ENCODE data around the gene C1orf167. TPM values are rescaled to one million over a fixed set of nuclear protein-coding genes. Genes with fewer than 3 reads are reported as not detected.
A peak's percentile ranks its signal among the peaks of the same experiment; 100 is the strongest.

The C1orf167 gene
- total RNA-seq, 3 donors from 2014 or later: 1.3 TPM; not detected in 2

GRCh38 chr1:11784993-11785769 is 23.2 kb downstream of the C1orf167 start:
- TF ChIP-seq POLR2A (IDR thresholded peaks at IDR 0.05) (no peak), POLR2AphosphoS5 (IDR thresholded peaks at IDR 0.05) (peak in 1 of 3 donors; percentile 19), CTCF (IDR thresholded peaks at IDR 0.05) (peak; percentile 31 to 69 (median 60))
- no peaks in the 10 kb centered on the region for H3K27me3 ChIP-seq
- no peaks in the 10 kb centered on the region for H3K9me3 ChIP-seq
- DNase-seq (ENCODE audit: low spot score in 2 of 2): no peak
- peak overlapping the region; percentile 23 to 62 (median 36) for H3K4me3 ChIP-seq
- peaks cover 0 to 18% of the 10 kb centered on the region in 2 donors for H3K4me1 ChIP-seq
- H3K27ac ChIP-seq: peak overlapping the region in 1 of 2 donors; percentile 54
- intact Hi-C loops (cut with DNase I; ENCODE audit: low total_unique reads): no loop called here
- no peaks in the 10 kb centered on the region for H3K36me3 ChIP-seq

- no peaks in the 10 kb centered on the region for H3K27me3 ChIP-seq
- no peak overlapping the region for H3K4me3 ChIP-seq
- H3K27ac ChIP-seq: peak overlapping the region in 1 of 2 donors; percentile 15
- H3K9me3 ChIP-seq: no peaks in the 10 kb centered on the region
- no peak for TF ChIP-seq CTCF (IDR thresholded peaks at IDR 0.05)
- no peak for TF ChIP-seq POLR2A (IDR thresholded peaks at IDR 0.05)
- no peak for TF ChIP-seq POLR2AphosphoS5 (IDR thresholded peaks at IDR 0.05)
- intact Hi-C loops (cut with DNase I; ENCODE audit: low total_unique reads): no loop called here
- no peak for DNase-seq (ENCODE audit: low spot score in 2 of 2)
- peaks cover 0 to 18% of the 10 kb centered on the region in 2 donors for H3K4me1 ChIP-seq
- no peaks in the 10 kb centered on the region for H3K36me3 ChIP-seq
Measured at GRCh38 chr1:11786168-11786567, 24.2 kb downstream of the C1orf167 start.

DNA sequence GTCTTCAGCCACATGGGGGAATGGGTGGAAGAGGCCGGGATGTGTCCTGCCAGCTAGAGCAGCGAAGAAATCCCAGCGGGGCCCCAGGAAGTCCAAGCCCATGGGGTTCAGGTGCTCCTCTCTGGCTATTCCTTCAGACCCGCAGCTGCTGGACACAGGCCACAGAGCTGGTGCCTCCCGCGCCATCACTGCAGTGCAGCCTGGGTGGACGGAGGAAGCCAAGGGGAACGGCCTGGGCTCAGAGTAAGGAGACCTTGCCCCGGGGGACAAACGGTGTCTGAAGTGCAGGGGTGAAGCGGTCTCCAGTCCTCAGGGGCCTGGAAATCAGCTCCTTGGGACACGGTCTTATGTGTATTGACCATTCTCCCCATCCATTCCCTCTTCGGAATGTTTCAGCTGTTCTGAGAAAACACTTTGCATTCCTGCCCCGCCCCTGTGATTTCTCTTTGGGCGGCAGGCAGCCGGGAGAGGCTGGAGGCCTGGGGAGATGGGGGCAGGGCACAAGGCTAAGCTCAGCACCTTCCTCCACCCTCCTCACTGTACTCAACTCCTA is 25.3 kb downstream of the C1orf167 start:
- DNase-seq (ENCODE audit: low spot score in 2 of 2): peak; percentile 41 to 72
- H3K4me1 ChIP-seq: peaks cover 0 to 18% of the 10 kb centered on the region in 2 donors
- no peaks in the 10 kb centered on the region for H3K9me3 ChIP-seq
- no peaks in the 10 kb centered on the region for H3K36me3 ChIP-seq
- TF ChIP-seq CTCF (IDR thresholded peaks at IDR 0.05) (no peak), POLR2AphosphoS5 (IDR thresholded peaks at IDR 0.05) (peak in 2 of 3 donors; percentile 27 to 28), POLR2A (IDR thresholded peaks at IDR 0.05) (no peak)
- peak overlapping the region in 1 of 3 donors; percentile 38 for H3K4me3 ChIP-seq
- intact Hi-C loops (cut with DNase I; ENCODE audit: low total_unique reads): no loop called here
- H3K27ac ChIP-seq: peak overlapping the region; percentile 88 to 97
- no peaks in the 10 kb centered on the region for H3K27me3 ChIP-seq

GRCh38 chr1:11787804-11788436 is 25.9 kb downstream of the C1orf167 start:
- intact Hi-C loops (cut with DNase I; ENCODE audit: low total_unique reads): no loop called here
- Histone ChIP-seq H3K9me3 (no peaks in the 10 kb centered on the region), H3K27me3 (no peaks in the 10 kb centered on the region), H3K27ac (peak overlapping the region; percentile 88 to 97), H3K36me3 (no peaks in the 10 kb centered on the region), H3K4me1 (peaks cover 0 to 18% of the 10 kb centered on the region in 2 donors), H3K4me3 (peak overlapping the region in 1 of 3 donors; percentile 38)
- DNase-seq (ENCODE audit: low spot score in 2 of 2): no peak
- TF ChIP-seq CTCF (IDR thresholded peaks at IDR 0.05) (no peak), POLR2AphosphoS5 (IDR thresholded peaks at IDR 0.05) (no peak), POLR2A (IDR thresholded peaks at IDR 0.05) (no peak)

All from breast epithelium (tissue), 4 donors.